ENCODE data around the gene PAPPA.

The PAPPA gene

DNA sequence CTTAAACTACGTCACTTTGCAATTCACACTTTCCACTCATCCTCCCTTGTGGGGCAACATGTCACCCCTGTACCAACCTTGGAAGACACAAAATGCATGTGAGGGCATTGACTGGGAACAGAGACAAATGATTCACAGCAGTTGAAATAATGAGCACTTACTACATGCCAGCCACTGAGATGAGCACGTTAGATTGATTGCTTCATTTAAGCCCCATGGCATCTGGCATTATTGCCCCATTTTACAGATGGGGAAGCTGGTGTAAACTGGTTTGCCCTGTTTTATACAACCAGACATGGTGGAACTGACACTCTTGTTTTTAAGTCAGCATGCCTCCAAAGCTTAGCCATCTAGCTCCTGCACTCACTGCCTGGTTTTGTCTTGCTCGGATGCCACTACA, 204.7 kb downstream of the PAPPA start:
- no peak for DNase-seq

DNA sequence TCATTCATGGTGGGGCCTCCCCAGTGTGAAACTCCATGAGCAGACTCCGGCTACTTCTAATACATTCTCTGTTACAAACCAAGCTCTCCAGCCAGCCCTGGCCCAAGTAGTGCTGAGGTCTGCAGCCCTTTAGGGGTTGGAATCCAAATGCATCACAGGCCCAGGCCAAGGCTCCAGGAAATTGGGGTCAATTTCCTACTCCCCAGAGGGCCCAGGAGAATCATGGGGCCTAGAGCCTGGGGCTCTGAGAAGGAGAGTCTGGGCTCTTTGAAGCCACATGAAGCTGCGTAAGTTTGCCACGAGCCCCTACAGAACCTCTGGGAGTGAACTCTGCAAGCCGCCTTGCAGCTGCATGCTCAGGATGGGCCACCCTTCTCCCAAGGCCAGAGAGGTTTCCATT, 206.4 kb downstream of the PAPPA start:
- DNase-seq: no peak

DNA sequence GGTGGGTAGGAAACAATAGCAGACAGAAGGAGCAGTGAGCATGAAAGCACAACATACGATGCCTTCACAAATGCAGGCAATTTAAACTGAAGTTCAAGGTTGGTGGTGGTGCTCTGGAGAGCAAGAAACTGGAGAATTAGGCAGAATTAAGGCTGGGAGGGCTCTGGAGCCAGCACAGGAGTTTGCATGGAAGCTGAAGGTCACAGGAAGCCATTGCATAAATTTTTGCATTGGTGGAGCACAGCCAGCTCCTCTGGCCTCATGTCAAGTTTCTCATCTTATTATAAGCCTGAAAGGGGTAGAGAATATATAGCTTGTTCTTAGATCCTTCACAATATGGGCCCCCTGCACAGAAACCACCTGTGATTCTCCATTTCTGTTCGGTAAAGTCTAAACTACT, 207.4 kb downstream of the PAPPA start:
- no peak for DNase-seq

DNA sequence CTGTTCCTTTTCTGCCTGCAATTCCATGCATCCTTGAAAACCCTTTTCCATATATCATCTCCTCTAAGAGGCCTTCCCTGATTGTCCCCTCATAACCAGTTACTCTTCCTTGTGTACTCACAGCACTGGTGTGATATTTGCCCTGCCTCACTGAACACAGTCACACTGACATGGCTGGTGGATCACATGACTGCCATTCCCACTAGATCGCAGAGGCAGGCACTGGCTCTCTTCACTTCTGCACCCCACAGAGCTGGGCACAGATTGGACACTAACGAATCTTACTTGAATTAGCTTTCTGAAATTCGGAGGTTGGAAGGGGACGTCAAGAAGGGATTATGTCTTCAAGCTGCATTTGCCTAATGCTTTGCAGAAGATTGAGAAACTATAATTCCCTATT, 208.0 kb downstream of the PAPPA start:
- DNase-seq: no peak

DNA sequence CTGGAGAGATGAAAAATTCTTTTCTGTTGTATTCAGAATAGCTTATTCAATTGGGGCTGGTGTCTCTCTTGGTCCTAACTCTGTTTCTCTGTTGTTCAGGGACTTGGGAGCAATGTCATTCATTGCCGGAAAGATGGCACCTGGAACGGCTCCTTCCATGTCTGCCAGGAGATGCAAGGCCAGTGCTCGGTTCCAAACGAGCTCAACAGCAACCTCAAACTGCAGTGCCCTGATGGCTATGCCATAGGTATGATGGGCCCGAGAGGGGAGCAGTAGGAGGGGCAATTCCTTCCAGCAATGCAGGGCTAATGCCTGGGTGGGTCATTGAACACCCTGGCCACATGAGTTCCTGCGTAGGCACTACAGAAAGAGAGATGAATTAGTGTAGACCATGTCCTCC, 208.9 kb downstream of the PAPPA start:
- DNase-seq: no peak

DNA sequence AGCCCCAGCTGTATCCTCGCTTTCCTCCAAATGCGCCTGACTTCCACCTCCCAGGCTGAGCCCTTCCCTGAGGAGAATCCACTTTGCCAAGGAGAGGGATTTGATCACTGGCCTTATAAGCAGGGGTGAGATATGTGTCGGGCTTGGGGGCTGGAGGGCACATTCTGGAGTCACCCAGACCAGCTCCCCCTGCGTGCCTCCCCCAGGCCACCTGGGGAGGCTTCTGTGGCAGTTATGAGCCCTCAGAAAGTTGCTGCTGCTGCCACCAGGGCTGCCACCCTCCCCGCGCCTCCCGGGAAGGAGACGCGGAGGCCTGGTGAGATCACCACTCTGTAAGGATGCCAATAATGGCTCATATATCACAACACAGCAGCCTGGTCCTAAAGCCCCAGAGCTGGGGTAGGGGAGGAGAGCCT, 211.5 kb downstream of the PAPPA start:
- no peak for DNase-seq

DNA sequence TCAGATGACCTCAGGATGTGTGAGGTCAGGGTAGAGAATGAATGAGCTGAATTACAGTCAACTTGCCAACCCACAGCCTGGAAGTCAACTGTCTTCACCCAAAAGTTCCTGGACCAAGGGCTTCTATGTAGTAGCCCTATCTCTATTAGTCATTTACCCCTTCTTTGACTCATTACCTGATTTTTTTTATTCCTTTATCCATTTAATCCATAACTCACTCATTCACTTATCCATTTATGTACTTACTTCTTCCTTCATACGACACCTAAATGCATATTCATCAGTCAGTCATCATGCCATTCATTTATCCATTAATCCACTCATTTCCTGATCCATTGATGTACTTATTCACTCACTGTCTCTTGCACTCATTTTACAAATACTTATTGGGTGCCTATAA, 212.7 kb downstream of the PAPPA start:
- DNase-seq: no peak

DNA sequence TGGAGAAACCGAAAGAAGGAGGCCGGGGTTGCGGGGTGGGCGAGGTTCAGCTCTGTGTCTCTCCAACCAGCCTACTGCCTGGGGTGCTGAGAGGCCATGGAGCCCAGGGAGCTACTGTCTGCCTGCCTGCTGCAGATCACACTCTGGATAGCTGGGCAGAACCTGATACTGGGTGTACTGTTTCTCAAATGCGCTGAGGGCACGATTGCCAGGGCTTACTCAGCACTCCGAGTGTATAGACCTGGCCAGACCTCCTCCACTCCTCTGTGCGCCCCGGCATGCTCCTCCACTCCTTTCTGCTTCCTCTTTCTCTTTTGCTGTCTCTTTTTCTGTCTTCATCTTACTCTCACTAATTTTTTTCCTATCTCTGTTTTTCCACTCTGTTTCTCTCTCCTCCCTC, 215.1 kb downstream of the PAPPA start:
- no peak for DNase-seq

DNA sequence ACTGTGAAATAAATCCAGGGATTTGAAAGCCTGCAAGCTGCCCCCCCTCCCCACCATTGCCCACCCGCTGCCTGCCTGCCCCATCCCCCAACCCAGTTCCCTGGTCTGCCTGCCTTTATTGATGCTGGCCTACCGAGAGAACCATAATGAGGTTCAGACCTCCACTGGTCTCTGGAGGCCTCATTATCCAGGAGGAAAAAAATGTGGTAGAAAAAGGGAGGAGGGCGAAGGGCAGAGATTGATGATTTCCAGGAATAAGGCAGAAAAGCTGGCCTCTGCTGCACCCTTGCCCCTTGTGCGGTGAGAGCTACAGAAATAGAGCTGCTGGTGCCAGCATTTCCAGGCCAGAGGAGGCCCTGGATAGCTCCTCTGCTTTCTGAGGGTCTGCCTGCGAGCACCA, 216.1 kb downstream of the PAPPA start:
- no peak for DNase-seq

DNA sequence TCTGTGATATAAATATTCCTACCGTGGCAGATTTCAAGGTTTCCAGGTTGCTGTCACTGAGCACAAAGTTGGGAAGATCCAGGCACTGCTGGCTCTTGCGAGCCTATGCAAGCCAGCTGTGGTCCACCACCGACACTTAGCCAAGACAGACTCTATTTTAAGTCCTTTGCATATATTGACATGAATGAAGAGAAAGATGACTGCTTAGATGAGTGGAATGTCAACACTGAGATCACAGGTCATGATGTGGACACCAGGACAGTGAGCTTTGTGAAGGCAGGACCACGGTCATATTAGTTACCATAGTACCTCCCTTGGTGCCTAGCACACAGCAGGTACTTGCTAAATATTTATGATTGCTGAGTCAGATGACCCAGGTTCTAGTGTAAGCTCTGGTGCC, 217.0 kb downstream of the PAPPA start:
- DNase-seq: no peak

DNA sequence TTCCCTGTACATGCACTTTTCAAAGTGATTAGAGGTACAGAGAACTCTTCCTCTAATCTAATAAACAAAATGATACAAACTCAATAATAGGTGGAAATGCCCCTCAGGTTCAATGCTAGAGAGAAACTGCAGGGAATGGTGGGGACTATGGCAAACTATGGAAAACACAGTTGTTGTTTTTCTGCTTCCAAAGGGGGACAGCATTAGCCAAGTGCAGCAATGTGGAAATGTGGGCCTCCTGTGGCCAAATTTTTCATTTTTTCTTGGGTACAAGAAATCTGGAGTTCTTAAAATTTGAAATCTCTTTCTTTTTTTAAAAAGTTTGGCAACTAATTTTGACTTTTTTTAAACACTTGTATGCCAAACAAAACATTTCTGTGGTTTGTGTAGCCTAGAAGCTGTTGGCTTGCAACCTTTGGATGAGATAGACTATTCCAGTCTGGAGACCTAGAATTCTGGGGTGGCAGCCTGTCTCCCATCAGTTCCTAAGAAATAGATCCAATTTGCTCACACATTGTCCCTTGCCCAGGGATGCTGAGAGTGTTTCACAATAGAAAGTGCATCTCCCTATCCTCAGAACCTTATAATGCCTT, 218.6 kb downstream of the PAPPA start:
- DNase-seq: no peak

DNA sequence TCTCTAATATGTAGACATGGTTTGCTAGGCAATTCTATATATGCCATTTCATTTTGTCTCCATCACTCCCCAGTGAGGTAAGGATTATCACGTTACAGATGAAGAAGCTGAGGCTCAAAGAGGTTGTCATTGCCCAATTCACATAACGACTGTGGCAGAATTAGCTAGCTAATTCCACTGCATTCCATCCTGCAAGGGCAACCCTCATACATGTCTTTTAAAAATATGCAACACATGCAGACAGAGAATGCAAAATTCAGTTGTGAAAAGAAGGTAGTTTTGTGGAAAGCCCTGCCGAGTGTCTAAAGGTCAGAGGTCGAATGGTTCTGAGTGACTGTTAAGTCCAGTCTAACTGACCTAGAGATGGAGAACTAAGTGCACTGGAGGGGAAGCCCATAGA, 219.2 kb downstream of the PAPPA start:
- no peak for DNase-seq

DNA sequence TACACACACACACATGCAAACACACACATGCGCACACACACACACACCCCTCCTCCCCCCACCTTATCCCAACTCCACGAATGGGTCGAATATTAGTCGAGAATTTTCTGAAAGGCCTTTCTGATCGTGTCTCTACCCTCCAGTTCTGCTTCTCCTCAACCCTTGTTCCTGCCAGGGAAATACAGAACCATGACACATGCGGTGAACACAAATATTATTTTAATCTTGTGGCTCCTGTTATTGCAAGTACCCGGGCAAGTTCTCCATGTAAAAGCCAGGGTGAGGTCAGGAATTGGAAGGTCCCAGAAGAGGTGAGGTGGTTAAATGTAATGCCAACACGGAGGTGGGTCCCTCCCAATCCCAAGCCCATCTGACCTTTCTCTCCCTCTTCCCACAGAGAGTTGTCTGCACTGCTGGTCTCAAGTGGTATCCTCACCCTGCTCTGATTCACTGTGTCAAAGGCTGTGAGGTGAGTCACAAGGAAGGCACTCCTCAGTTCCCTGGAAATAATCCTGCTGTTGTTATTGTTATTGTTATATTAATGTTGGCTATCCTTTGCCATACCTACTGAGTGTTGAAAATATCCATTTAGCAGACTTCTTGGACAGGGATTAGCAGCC, 223.7 kb downstream of the PAPPA start:
- no peak for DNase-seq

DNA sequence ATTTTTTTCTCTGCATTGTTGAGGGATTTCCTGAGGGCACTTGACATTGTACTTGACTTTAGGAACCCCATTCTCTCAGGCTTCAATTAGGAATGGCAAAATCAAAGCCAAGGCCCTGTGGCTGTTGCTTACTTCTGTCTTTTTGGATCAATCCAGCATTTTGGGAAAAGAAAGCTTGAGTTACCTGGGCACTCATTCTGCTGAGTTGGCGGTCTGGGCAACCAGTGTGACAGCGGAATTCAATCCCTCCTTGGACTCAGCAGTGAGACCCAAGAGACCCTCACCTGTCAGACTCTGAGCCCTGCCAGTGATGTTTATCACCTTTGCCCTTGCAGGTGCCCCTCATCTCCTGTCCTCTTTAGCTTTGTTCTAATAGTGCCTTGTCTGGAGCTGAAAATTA, 225.3 kb downstream of the PAPPA start:
- no peak for DNase-seq

DNA sequence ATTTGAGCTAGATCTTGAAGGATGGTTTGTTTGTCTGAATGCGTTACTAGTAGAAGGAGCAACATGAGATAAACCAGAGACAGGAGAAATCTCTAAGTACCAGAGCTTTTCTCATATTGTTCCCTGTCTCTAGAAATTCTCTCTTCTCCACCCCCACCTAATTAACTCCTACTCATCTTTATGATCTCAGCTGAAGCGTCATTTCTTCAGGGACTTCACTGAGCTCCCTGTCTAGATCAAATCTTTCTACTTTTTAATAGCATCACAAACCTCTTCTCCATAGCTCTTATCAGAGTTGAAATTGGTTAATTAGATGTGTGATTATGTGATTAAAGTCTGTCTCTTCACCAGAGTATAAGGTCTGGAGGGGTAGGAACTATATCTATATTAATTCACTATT, 226.2 kb downstream of the PAPPA start:
- DNase-seq: no peak

DNA sequence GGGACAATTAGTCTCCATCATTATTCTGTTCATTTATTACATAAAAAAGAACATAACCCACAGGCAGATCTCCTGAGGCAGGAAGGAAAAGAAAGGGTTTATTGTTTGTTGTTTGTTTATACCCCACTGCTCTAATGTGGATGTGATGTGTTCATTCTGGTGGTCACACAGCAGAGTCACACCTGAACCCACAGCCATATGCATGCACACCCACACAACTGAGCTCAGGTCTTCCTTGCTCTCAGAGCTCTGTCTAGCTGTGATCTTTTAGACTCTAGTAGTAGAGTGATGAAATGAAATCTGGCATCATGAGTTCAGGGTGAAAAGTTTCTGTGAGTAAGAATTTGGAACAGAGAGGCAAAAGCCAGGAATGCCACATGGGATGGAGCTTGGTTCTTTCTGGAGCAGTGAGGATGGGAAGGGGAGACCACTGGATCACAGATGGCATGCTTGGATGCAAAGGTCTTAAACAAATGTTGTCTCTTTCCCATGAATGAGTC, 227.0 kb downstream of the PAPPA start:
- no peak for DNase-seq

DNA sequence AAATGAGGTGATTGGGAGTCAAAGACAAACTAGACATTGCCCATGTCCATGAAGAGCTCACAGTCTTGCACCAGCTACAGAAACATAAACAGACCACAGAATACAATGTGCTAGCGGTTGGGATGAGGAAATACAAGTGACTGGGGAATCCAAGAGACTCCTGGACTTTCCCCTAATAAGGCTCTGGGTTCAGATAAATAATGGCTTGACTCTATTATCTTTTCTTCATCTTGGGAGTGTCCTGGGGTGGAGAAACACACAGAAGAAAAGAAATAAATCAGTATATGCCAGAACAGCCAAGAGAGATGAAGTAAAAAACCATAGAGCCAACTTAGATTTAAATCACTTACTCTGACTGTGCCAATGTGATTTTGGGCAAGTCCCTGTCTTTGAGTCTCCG, 227.8 kb downstream of the PAPPA start:
- DNase-seq: no peak

DNA sequence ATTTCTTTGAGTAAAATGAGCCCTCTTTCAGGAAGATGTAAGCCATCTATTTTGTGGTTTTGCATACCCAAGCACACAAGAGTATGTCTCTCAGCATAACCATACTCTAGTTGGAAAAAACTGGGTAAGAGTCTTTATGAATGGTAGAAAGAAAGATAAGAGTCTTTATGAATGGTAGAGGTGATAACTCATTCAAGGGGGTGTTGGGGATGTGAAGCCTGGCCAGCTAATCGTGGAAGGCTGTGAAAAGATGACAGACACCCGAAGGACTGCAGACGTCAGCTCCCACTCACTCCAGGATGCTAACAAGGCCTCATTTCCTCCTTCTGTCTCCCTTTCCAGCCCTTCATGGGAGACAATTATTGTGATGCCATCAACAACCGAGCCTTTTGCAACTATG, 228.5 kb downstream of the PAPPA start:
- no peak for DNase-seq

DNA sequence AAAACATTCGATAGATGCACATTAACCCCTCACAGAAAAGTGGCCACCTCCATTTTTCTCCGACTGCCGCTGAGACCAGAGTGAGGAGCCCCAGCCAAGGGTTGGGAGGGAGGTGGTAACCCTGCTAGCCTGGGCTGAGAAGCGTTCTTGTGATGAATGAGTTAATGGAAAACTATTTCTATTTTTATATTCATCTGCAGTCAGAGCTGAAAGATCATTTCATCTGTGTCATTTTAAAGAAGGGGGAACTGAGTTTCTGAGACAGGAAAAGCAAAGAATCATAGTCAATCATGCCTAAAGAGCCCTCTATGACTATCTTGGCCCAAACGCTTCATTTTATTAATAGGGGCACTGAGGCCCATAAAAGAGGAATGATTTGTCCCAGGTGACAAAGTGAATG, 229.5 kb downstream of the PAPPA start:
- DNase-seq: no peak

DNA sequence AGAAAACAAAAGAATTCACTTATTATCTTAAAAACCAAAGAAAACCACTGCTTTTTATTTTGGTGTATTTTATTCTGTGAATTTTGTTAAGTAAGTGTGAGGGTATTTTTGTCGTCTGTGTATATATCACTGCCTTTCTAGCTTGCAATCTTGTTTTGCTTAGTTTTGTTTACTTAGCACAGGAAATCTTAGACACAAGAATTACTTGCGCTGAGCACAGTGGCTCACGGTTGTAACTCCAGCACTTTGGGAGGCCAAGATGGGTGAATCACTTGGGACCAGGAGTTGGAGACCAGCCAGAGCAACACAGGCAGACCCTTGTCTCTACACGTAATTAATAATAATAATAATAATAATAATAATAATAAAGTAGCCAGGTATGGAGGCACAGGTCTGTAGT, 230.3 kb downstream of the PAPPA start:
- DNase-seq: no peak

DNA sequence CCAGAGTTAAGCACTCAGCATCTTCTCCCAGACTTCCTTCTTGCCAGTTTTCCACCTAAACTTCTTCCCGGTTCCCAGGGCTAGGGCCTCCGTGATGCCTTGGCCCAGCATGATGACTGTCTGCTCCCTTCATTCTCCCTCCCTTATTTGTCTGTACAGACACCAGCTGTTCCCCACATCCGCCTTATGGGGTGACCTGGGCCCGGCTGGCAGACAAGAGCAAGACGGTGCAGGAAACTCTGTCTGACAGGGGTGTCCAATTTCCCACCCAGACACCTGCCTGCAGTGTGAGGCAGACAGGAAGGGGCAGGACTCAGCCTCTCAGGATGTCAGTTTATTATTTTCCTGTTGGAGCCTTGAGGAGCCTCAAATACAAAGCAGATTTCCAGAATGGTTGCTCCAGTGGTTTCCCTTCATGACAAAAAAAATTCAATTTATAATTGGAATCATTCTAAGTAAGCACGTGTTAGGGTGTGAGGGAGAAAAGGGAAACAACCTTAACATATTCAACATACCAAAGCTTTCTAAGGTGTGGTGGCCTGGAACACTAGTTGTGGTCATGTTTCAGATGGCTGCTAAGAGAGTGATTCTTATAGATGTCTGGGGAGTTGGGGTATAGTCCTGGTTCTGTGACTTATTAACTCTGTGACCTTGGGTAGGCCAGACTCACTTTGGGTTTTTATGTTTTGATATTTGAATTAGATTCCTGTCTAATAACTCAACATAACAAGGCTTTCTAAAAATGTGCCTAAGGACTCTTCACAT, 234.5 kb downstream of the PAPPA start:
- no peak for DNase-seq

DNA sequence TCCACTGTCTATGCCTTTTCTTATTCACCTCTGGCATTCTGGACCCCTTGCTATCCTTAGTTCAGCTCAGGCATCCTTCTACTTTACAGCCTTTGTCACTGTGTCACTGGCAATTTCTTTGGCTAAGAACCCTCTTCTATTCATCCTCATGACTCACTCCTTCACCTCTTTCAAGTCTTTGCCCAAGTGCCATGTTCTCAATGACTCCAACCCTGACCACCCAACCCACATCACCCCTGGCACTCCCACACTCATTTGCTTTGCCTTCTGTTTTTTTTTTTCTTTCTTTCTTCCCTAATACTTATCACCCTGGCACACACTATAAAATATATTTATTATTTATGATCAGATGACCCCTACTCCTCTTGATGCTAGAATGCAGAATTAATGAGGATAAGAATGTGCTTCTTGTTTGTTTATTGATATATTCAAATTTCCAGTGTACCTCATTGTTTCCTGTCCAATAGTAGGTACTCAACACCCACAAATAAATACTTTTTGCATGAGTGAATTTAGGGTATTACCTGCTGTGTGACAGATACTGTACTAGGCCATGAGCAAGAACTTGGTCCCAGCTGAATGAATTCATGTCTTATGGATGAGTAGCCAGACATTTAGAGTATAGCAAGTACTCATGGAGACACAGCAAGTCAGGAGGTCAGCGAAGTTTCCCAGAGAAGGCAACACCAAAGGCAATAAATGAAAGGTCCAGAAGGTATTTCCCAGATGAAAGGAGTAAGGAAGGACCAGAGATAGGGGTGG, 236.1 kb downstream of the PAPPA start:
- no peak for DNase-seq
